ENCODE measurements around the gene PRKCA.

GRCh38 chr17:66664336-66664735, 361.9 kb downstream of the PRKCA start:
- TF ChIP-seq CTCF (conservative IDR thresholded peaks at IDR 0.05; ENCODE audit: low read length) = no peak
- TF ChIP-seq EZH2phosphoT487 (IDR thresholded peaks at IDR 0.05; ENCODE audit: borderline replicate concordance) = no peak
